Measurements from ENCODE around the gene TTC23. TPM values are rescaled to one million over a fixed set of nuclear protein-coding genes. Genes with fewer than 3 reads are reported as not detected.

The TTC23 gene
- total and polyA plus RNA-seq, 7 donors, result 2.1 to 11.2 (median 7.8) TPM

GRCh38 chr15:99143655-99144610, 105.4 kb downstream of the TTC23 start:
- H3K36me3 ChIP-seq (ENCODE audit: insufficient read depth in 1 of 2, low read depth in 1 of 2), result no peaks in the 10 kb centered on the region
- H3K9me3 ChIP-seq, result no peaks in the 10 kb centered on the region
- 54 to 66% (median 55%) methylated on average over 7 of the region's 7 CpGs for WGBS, 3 donors
- H3K4me3 ChIP-seq, result no peak overlapping the region
- ATAC-seq, result peak; percentile 92 to 95 (median 94)
- peak overlapping the region; percentile 76 for H3K27ac ChIP-seq
- peaks cover 40% of the 10 kb centered on the region for H3K4me1 ChIP-seq
- DNase-seq, result peak; percentile 89 to 93
- intact Hi-C loops (cut with DNase I), result loop anchor here in 1 of 2 donors (5.0 kb wide), 1 partner anchor 37 kb away; the partner anchor contains the start of gene SYNM
- no peaks in the 10 kb centered on the region for H3K27me3 ChIP-seq (ENCODE audit: insufficient read depth in 3 of 3, low read length in 2 of 3)
- TF ChIP-seq CTCF (IDR thresholded peaks at IDR 0.05), result no peak

- H3K9me3 ChIP-seq, result no peaks in the 10 kb centered on the region
- intact Hi-C loops (cut with DNase I), result loop anchor here in 1 of 2 donors (5.0 kb wide), 1 partner anchor 36 kb away; the partner anchor contains the start of gene SYNM
- TF ChIP-seq CTCF (IDR thresholded peaks at IDR 0.05), result no peak
- WGBS, 3 donors, result 29 to 48% (median 37%) methylated on average over 3 of the region's 3 CpGs
- peaks cover 0 to under 1% of the 10 kb centered on the region in 2 donors for H3K36me3 ChIP-seq (ENCODE audit: insufficient read depth in 1 of 2, low read depth in 1 of 2)
- peaks cover 33% of the 10 kb centered on the region for H3K4me1 ChIP-seq
- no peak overlapping the region for H3K4me3 ChIP-seq
- H3K27me3 ChIP-seq (ENCODE audit: insufficient read depth in 3 of 3, low read length in 2 of 3), result no peaks in the 10 kb centered on the region
- DNase-seq (no peak), ATAC-seq (no peak)
- H3K27ac ChIP-seq, result peak overlapping the region; percentile 76
Measured at GRCh38 chr15:99143242-99143641, 106.1 kb downstream of the TTC23 start.

GRCh38 chr15:99142562-99142961, 106.8 kb downstream of the TTC23 start:
- WGBS, 3 donors, result 55 to 71% (median 68%) methylated on average over 5 of the region's 5 CpGs
- H3K36me3 ChIP-seq (ENCODE audit: insufficient read depth in 1 of 2, low read depth in 1 of 2), result peaks cover 0 to 7% of the 10 kb centered on the region in 2 donors
- no peaks in the 10 kb centered on the region for H3K9me3 ChIP-seq
- H3K4me3 ChIP-seq, result no peak overlapping the region
- H3K4me1 ChIP-seq, result peaks cover 33% of the 10 kb centered on the region
- H3K27ac ChIP-seq, result peak overlapping the region; percentile 76
- no peak for TF ChIP-seq CTCF (IDR thresholded peaks at IDR 0.05)
- no peak for DNase-seq
- intact Hi-C loops (cut with DNase I), result loop anchor here in 1 of 2 donors (5.0 kb wide), 1 partner anchor 35 kb away; the partner anchor contains the start of gene SYNM
- no peak for ATAC-seq
- no peaks in the 10 kb centered on the region for H3K27me3 ChIP-seq (ENCODE audit: insufficient read depth in 3 of 3, low read length in 2 of 3)

GRCh38 chr15:99141943-99142342, 107.4 kb downstream of the TTC23 start:
- no peak for TF ChIP-seq CTCF (IDR thresholded peaks at IDR 0.05)
- Histone ChIP-seq H3K27ac (peak overlapping the region; percentile 76), H3K4me3 (no peak overlapping the region), H3K36me3 (ENCODE audit: insufficient read depth in 1 of 2, low read depth in 1 of 2) (peaks cover 0 to 13% of the 10 kb centered on the region in 2 donors), H3K9me3 (no peaks in the 10 kb centered on the region), H3K27me3 (ENCODE audit: insufficient read depth in 3 of 3, low read length in 2 of 3) (no peaks in the 10 kb centered on the region), H3K4me1 (peaks cover 33% of the 10 kb centered on the region)
- DNase-seq (no peak), ATAC-seq (peak in 1 of 4 donors; percentile 4)
- 28 to 31% (median 29%) methylated on average over 4 of the region's 4 CpGs for WGBS, 3 donors
- intact Hi-C loops (cut with DNase I), result loop anchor here in 1 of 2 donors (5.0 kb wide), 1 partner anchor 35 kb away; the partner anchor contains the start of gene SYNM
